ENCODE results near the gene COQ2.
"Not testable (repeated sequence)": the region's sequence is repeated elsewhere in the genome, so short reads cannot be mapped to it uniquely, and the experiment has no call there.

Gene COQ2

GRCh38 chr4:83283181-83283580 is 1.4 kb downstream of the COQ2 start:
- no peak for DNase-seq (ENCODE audit: low read depth)

DNA sequence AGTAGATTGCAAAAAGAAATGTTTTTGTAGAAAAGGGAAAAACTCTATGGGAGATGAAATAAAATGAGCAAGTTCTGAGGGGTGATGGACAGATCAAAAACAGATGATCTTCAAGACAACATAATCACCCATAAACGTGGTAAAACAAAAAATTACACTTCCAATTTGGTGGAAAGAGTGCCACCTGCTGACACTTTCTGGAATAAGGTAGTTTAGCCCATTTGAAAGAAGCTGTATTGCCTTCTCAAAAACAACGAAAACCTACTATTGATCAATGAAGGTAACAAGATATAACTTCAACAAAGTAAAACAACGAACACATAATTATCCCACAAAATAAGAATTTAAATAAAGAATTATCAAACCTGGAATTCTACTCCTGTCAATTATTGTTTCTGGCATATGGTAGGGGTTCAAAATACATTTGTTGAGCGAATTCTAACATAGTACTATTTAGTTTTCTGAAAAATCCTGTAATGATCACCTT is 2.5 kb downstream of the COQ2 start:
- peak; percentile 51 for DNase-seq (ENCODE audit: low read depth)

DNA sequence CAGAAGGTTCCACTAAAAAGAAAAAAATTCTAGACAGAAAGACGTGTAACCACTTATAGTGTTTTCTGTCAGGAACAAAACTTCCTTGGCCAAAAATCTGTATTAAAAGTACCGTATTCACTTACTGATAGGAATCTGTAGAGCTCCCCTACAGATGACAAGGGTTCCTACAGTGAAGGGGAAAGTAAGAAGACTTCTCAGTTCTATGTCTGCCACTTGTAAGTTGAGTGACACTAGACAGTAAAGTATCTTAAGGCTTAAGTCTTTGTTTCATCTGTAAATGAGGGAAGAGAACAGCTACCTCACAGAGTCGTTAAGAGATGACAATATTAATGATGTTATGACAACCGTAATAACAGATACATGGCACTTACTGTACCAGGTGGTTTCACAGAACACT is 3.3 kb downstream of the COQ2 start:
- DNase-seq (ENCODE audit: low read depth), result no peak

DNA sequence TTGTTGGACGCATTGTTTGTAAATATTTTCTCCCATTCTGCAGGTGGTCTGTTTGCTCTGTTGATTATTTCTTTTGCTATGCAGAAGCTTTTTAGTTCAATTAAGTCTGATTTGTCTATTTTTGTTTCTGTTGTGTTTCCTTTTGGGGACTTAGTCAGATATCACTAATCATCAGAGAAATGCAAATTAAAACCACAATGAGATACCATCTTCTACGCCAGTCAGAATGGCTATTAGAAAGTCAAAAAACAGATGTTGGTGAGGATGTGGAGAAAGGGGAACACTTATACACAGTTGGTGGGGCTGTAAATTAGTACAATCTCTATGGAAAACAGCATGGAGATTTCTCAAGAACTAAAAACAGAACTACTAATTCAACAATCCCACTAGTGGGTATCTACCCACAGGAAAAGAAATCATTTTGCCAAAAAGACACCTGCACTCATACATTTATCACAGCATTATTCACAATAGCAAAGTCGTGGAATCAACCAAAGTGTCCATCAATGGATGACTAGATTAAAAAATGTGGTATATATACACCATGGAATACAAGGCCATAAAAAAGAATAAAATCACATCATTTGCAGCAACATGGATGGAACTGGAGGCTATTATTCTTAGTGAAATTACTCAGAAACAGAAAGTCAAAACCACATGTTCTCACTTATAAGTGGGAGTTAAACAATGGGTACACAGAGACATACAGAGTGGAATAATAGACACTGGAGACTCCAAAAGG is 8.1 kb downstream of the COQ2 start:
- DNase-seq (ENCODE audit: low read depth), result no peak

- DNase-seq (ENCODE audit: low read depth), result not testable (repeated sequence)
Measured at GRCh38 chr4:83273926-83274325, 10.7 kb downstream of the COQ2 start.

DNA sequence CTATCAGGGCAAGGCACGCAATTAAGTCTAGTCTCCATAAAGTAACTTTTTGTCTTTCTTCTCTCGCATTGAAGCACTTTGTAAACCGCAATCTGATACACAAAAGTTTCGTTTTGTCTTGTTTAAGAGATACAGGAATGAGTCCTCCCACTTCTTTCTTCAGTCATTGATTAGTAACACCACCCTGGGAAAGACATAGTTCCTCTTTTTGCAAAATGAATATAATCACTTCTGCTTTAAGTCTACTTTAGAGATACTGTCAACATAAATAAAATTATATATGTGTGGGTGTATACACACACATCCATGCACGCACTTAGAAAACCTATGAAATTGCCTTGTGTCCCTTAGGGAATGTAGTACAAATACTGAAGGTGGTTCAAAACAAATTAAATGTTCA is 11.7 kb downstream of the COQ2 start:
- DNase-seq (ENCODE audit: low read depth), result no peak

- DNase-seq (ENCODE audit: low read depth), result no peak
Measured at GRCh38 chr4:83269256-83269655, 15.3 kb downstream of the COQ2 start.

- DNase-seq (ENCODE audit: low read depth), result no peak
Measured at GRCh38 chr4:83268491-83268890, 16.1 kb downstream of the COQ2 start.

- no peak for DNase-seq (ENCODE audit: low read depth)
Measured at GRCh38 chr4:83267830-83268475, 16.6 kb downstream of the COQ2 start.

GRCh38 chr4:83267121-83267829 is 17.3 kb downstream of the COQ2 start:
- peak; percentile 92 for DNase-seq (ENCODE audit: low read depth)

- no peak for DNase-seq (ENCODE audit: low read depth)
Measured at GRCh38 chr4:83266689-83267088, 17.9 kb downstream of the COQ2 start.

- no peak for DNase-seq (ENCODE audit: low read depth)
Measured at GRCh38 chr4:83263106-83263505, 21.5 kb downstream of the COQ2 start.

GRCh38 chr4:83262682-83263081 is 21.9 kb downstream of the COQ2 start:
- no peak for DNase-seq (ENCODE audit: low read depth)

DNA sequence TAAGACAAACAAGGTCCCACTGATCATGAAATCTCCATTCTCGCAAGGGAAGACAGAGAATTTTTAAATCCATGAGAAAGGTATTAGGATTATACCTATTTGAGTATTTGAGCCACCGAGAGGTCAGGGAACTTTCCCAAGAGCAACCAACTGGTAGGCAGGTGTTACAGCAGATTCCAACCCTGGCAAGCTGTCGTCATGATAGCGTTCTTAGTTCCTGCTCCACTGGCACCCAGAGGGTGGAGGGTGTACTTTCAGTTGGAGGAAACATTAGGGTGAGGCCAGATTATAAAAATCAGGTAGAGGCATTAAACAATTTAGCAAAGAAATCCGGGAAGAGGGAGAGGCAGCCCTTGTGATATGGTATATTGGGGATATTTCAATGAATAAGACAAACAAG is 23.3 kb downstream of the COQ2 start:
- DNase-seq (ENCODE audit: low read depth), result no peak

GRCh38 chr4:83259586-83259985 is 25.0 kb downstream of the COQ2 start:
- DNase-seq (ENCODE audit: low read depth), result no peak

DNA sequence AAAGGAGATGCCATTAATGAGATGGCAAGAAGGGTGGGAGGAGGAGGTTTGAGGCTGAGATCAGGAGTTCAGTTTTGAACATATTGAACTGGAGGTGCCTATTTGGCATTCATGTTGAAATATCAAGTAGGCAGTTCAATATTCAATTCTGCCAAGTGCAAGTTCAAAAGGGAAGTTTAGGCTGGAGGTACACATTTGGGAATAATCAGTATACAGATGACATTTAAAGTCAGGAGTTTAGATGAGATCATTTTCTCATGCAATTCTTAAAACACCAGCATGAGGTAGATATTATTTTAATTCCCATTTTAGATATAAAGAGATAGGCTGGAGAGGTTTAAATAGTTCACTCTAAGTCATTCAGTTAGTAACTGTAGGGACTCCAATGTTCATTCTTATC is 26.1 kb downstream of the COQ2 start:
- DNase-seq (ENCODE audit: low read depth), result no peak

- DNase-seq (ENCODE audit: low read depth), result no peak
Measured at GRCh38 chr4:83257811-83258210, 26.8 kb downstream of the COQ2 start.

- peak; percentile 92 for DNase-seq (ENCODE audit: low read depth)
Measured at GRCh38 chr4:83255584-83255983, 29.0 kb downstream of the COQ2 start.

GRCh38 chr4:83252782-83253405 is 31.7 kb downstream of the COQ2 start:
- peak; percentile 64 for DNase-seq (ENCODE audit: low read depth)

DNA sequence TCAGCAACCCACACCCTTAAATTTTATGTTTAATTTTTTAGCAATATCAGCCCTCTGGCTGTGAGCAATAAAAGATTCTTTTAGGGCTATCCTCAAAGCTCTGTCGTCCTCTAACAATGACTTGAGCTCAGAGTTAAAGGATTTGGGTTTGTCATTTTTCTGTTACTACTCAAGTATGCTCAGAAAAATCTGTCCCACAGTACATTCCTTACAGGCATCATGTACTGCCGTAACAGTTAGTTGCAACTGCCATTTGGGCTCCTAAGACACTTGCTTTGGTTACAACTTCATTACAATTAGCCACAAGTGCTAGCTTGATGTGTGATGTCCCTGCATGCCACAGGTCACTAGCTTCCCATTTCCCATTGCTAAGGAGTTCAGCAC is 33.2 kb downstream of the COQ2 start:
- DNase-seq (ENCODE audit: low read depth), result no peak

- no peak for DNase-seq (ENCODE audit: low read depth)
Measured at GRCh38 chr4:83250687-83251446, 33.7 kb downstream of the COQ2 start.

DNA sequence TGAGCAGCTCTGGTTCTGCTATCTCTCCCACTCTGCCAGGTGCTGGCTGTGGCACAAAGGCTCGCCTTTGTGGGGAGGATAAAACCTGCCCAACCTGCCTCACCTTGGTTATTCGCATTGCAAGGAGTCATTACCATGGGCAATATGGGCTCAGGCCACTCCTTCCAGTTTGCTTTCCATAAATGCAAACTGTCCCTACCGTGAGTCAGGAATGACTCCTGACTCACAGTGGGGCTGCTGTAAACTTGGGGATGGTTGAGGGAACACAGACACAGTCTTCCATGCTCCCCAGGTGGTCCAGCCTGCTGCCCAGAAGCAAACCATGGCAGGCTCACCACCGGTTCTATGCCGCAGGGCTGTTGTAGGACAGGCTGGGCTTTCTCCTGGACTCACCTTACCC is 36.1 kb downstream of the COQ2 start:
- DNase-seq (ENCODE audit: low read depth), result no peak
